ENCODE measurements around the gene ADSS1.
"Not testable (repeated sequence)": the region's sequence is repeated elsewhere in the genome, so short reads cannot be mapped to it uniquely, and the experiment has no call there.

Gene ADSS1

DNA sequence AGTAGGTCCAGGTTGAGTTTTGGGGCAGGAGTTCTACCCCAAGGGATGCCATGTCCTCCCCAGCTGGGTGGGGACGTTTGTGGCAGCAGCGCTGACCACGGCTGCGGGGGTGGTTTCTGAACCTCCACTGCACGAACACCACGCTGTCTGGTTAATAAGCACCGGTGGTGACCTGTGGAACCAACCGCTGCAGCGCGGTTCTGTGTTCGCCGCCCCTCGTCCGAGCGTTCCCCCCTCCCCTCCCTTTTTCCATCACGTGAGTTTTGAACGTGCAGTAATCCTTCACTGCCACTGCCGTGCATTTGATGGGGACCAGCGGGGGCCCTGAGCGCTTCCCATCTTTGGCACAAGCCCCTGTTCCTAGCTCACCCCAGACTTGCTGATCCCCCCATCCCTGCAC is 6.4 kb upstream of the ADSS1 start:
- no peak for DNase-seq (ENCODE audit: low read depth)

DNA sequence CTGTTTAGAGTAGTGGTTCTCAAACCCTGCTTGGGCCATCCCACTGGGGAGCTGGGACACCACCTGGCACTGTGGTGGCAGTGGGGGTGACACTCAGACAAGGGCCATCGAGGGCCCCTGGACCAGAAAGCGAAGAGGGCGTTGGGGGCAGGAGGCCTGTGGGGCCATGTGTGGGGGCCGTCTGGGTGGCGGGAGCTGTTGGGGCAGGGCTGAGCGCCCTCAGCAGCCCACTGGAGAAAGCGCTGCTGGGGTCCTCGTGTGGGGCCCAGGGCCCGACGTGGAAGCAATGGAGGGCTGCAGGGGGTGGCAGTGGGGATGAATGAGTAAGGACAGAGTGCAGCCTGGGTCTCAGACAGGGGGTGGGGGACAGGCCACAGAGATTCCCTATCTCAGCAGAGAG is 5.9 kb upstream of the ADSS1 start:
- no peak for DNase-seq (ENCODE audit: low read depth)

DNA sequence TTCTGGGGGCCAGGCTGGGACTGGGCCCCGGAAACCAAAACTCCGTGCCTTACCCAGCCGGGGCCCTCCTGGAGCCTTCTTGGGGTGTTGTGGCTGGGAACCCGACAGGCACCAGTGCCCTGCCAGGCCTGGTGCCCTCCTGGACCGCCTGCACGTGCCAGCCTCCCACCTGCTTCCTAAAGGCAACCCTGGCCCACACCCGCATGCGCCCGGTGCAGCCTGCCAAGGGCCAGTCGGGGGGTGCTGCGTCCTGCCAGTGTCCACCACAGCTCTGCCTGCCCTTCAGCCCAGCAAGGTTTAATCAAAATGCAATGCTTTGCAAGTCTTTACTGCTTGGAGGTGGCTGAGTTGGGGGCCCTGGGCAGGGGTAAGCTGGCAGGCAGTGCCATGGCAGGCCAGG is 5.2 kb upstream of the ADSS1 start:
- DNase-seq (ENCODE audit: low read depth): no peak

DNA sequence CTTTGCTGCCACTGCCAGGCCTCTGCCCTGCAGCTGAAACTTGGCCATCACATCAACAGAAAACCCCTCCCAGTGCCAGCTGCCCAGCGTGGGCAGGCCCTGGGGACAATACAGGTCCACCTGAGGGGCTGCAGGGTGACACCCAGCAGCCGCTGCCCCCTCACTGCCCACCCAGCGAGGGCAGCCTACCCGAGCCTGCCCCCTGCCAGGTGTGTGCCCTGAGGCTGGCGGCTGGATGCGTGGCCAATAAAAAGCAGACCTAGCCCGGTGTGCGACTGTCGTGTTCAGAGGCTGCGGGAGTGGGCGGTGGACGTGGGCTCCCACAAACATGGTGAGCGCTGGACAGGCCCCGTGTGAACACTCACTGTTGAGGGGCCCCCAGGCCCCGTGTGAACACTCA is 4.7 kb upstream of the ADSS1 start:
- no peak for DNase-seq (ENCODE audit: low read depth)

DNA sequence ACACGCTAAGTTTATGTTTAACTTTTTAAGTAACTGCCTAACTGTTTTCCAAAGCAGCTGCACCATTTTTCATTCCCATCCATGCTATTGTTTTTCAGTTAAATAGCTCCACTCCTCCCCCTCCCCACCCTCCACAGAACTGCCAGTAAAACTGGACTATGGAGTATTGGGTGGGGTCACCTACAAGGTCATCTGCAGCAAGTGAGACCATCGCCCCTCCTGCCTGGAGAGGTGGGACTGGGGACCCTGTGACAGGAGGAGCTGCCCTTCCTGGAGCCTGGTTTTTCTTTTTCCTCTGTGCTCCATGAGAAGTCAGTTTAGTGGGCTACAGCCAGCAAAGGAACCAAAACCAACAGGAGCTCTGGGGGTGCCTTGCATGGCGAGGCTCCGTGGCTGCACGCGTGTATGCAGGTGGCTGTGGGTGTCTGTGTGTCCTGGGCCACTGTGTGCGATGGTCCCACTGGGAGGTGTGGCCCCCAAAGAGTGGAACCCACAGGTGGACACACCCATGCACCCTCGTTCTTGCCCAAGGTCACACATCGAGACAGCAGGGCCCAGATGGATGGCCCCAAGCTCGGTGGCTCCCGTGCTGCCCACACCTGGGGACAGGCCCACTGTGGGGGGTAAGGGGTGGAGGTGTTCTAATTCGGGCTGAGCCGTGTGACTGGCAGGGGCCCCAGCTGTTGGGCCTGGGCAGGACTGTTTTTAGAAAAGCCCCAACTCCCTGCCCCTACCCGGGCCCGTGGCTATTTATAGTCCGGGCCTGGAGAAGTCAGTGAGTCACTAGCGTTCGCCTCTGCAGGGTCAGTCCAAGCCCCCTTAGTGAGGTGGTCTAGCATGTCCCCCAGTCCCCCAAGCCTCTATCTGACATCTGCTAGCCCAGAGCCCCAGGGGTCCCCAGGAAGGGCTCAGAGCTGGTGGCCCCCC is 2.3 kb upstream of the ADSS1 start:
- no peak for DNase-seq (ENCODE audit: low read depth)

DNA sequence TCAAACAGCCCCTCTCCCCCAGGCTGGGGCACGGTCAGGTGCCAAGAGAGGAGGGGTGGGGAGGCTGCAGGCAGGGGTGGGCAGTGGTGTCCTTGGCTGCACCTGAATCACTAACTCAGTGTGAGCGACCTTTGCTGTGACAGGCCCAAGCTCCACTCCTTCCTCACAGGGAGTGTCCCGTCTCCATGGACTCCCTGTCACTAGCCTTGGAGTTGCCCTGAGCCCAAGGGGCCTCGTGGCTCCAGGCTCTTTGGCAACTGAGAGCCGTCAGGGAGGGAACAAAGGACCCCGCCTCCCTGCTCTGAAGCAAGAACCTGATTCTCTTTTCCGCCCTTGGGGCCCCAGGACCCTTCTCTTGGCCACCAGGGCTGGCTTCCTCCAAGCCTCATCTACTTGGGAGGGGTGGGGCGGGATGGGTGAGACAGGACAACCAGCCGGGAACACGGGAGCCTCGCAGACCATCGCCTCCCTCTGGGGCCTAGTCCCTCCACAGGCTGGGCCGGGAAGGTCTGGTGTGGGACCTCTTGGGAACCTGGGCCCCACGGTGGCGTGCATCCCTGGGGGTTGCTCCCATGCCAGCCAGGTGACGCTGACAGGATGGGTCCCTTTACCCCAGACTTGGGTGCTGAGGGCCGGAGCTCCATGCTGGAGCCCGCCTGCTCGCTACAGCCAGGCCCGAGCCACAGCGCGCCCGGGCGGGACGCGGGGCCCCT is 935 bp upstream of the ADSS1 start:
- DNase-seq (ENCODE audit: low read depth): no peak

DNA sequence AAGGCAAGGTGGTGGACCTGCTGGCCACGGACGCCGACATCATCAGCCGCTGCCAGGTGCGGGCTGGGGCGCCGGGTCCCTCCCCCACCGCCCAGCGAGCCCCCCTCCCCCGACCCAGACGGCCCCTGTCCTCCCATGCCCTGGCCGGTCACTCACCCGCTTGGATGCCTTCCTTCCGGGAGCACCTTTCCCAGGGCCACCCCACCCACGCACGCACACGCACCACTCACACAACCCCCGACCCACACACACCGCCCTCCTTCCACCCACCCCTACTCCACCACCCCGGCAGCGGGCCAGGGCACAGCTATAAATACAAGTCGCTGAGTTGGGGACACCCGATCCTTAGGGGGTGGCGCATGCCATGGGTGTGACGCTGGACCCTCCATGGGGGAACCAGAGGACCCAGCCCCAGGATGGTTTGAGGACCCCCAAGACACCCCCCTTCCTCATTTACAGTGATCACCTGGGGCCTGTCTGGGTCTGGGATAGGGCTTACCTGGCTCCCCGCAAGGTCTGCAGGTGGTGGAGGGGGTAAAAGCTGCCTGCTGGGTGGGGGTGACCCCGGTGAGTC is 465 bp downstream of the ADSS1 start:
- no peak for DNase-seq (ENCODE audit: low read depth)

DNA sequence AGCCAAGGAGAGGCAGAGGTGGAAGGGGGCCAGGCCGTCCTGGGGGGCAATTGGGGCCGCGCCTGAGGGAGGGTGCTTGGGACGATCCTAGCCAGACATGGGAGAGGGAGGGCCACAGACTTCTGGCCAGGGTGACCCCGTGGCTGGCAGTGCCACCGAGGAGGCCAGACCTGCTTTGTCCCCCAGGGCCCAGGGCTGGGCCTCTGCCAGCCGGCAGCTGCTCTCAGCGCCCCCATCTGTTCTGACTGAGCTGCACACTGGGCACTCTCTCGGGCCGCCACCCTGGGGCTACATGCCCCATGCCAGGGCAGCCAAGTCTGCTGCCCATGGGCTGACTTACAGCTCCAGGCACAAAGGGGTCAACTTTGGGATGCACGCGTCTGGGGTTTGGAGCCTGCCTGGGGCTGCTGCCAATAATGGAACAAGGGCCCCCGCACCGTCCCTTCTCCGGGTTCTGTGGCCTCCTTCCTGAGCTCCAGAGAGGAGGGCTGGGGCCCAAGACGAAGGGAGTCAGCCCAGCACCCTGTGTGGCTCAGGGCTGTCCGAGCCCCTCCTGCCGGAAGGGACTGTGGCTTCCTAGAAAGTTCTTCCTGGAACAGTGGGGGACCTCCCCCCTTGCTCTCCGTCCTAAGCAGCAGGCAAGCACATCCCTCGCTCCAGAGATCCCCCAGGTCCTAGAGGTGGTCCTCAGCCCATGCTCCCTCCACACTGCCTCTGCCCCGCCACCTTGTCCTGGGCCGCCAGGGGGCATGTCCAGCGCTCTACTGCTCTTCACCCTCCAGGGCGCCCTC is 1.1 kb downstream of the ADSS1 start:
- DNase-seq (ENCODE audit: low read depth): no peak

DNA sequence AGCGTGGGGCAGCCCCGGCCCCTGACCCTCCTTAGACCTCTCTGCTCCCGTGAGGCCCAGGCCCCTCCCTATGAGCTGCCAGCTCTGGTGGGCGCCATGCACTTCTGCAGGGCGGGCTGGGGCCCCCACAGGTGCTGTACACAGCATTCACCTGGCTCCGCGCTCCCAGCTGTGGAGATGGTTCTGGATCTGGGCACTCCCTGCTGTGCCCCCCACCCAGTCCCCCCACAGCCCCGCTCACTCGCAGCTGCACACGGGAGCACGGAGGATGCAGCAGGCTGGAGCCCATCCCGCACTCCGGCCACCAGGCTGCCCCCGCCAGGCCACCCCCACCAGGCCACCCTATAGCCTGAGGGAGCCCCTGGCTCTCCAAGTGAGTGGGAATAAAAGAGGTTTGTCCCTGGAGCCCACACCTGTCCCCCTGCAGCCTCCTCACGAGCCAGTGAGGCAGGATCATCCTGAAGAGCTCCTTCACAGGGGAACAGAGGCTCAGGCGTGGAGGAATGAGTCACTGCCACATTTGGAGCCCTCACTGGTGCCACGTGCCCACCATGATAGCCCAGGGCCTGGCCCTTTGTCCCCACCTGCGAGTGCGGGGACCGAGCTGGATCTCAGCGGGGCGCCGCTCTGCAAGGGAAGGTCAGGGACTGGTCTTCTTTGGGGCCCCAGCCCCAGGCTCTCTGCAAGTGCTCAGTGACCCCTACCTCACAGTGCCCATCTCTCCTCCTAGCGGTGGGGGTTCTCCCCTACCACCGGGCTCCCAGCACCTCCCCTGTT is 1.9 kb downstream of the ADSS1 start:
- DNase-seq (ENCODE audit: low read depth): no peak

DNA sequence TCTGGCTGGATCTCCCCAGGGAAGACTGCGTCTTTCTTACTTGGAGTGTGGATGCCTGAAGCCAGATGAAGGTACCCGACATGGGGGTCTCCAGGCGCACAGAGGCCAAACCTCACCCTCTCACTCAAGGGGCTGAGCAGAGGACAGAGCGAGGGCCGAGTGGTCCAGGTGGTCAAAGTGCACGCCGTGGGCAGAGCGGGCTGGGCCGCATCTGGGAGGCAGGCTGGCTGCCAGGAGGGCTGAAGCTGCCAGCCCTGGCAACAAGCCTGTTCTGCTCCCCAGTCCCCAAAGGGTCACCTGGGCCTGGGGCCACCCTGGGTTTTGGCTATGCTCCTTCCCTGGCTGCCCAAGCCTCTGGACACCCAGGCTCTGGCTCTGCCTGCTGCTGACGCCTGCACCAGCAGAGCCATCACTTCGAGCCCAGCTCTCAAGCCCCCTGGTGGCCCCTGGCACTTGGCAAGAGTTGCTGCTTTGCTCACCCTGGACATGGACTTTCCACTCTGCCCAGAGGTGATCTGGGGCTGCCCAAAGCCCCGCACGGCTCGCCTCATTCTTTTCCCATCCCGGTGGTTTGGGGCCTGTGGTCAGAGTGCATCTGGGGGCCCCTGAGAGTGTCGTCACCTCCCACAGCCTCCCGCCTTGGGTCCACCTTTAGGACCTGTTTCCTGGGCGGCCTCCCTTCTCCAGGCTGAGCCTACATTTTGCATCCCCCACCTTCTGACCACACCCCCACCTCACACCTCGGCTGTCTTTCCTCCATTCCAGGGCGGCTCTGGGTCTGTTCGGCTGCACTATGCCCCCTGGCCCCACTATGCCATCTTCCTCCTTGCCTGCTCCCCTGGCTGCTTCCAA is 2.8 kb downstream of the ADSS1 start:
- no peak for DNase-seq (ENCODE audit: low read depth)

DNA sequence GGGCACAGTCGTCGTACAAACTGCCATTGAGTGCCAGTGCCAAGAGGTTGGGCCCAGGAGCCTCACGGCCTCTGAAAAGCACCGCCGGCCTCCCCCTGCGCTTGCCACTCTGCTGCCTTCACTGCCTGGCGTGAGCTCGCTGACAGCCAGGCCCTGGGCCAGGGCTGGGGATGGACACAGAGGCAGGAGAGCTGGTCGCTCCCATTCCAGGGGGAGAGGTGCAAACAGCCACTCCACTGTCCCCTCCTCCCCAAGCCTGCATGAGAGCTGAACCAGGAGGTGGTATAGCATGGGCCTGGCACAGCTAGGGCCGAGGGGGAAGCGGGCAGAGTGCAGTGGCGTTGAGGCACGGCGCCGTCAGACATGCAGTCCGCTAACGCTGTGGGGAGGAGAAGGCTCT is 4.6 kb downstream of the ADSS1 start:
- no peak for DNase-seq (ENCODE audit: low read depth)

DNA sequence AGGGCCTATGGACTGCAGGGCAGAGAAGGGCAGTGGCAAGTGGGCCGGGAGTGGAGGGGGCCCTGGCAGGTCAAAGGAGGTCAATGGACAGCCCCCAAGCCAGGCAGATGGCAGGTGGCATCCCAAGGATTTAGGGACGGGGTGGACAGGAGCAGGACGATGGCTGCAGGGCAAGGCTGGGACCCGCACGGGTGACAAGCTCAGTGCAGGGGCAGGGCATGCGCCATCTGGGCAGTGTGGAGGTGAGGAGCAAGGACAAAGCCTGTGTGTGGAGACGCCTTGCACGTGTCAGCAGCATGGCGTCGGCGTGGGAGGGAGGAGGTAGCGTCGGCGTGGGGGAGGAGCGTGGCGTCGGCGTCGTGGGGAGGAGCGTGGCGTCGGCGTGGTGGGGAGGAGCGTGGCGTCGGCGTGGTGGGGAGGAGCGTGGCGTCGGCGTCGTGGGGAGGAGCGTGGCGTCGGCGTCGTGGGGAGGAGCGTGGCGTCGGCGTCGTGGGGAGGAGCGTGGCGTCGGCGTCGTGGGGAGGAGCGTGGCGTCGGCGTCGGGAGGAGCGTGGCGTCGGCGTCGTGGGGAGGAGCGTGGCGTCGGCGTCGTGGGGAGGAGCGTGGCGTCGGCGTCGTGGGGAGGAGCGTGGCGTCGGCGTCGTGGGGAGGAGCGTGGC is 5.3 kb downstream of the ADSS1 start:
- not testable (repeated sequence) for DNase-seq (ENCODE audit: low read depth)

DNA sequence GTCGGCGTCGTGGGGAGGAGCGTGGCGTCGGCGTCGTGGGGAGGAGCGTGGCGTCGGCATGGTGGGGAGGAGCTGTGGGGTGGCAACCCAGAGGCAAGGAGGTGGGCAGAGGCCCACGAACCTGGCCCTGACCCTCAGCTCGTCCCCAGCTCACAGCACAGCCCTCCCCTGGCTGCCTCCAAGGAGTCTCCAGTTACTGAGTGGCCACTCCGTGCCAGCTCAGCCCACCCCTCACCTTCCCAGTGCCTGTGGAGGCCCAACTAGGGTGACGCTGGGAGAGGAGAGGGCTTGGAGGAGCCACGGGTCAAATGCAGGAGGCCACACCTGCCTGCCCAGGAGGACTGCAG is 5.8 kb downstream of the ADSS1 start:
- no peak for DNase-seq (ENCODE audit: low read depth)

DNA sequence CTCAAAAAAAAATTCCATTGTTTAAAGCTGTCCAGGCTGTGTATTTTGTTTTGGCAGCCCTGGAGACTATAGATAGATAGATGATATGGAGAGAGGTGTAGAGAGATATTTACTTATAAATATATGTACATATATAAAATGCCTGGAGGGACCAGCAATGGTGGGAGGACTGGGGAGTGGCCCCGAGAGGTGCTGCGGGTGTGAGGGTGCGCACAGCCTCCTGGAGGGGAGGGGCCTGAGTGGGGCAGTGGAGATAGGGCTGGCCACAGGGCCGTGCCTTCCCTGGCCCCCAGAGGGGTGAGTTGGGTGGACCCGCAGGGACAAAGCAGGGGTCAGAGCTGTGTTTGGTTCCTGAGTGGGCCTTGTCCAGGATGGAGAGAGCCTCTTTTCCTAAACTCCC is 6.5 kb downstream of the ADSS1 start:
- DNase-seq (ENCODE audit: low read depth): no peak

DNA sequence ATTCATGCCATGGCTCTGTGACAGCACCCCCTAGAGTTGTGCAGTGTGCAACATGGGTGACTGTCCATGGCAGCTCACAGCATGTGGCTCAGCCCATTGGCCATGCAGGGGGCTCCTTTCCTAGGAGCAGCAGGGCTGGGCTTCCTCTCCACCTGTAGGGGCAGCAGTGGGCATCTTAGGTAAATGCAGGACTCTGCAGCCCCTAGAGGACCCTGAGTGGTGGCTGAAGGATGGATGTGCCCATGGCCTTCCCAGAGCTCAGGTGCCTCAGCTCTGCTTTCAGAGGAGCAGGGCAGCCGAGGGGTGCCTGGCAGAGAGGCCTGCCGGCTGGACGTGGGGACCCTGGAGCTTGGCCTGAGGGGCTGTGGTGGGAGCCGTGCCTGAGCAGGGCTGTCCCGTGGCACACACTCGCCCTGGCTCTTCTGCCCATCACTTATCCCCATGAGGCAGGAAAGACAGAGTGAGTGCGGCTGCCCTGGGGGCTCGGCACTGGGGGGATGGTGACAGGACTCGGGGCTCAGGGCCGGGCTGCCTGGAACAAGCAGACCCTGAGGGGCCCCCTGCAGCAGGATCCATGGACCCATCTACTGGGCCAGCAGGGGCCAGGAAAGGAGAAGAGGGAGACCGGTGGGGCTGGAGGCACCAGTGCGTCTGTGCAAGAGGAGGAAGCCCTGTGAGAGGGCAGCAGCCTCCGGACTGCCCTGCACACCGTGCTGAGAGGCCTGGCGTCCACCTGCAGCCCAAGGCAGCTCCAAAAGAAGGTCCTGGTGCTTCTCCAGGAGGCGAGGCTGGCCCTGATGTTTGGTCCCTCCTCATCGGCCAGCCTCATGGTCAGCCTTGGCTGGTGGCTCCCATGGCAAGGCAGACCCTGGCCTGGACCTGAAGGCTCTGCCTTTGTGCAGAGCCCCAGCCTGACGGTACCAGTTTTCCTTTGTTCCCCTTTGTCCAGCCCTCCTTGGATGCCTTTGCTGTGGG is 7.6 kb downstream of the ADSS1 start:
- DNase-seq (ENCODE audit: low read depth): no peak

DNA sequence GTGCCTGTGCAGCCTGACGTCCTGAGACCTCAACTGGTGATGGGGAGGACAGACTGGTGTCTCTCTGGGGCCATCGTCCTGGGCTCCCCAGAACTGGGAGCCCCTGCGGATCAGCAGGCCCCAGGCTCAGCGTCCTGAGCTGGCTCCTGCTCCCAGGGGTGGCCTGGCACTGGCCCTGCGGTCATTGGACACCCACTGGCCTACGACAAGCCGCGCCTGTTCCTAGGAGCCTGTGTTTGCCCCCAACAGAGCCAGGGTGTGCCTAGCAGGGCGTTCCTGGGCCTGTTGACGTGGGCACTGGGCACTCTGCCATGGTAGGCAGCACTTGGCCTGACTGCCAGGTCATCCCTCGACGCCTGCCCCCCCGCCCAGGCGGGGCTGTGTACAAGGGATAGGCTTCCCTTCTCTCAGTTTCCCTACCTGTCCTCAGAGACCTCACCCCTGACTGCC is 8.4 kb downstream of the ADSS1 start:
- DNase-seq (ENCODE audit: low read depth): no peak

DNA sequence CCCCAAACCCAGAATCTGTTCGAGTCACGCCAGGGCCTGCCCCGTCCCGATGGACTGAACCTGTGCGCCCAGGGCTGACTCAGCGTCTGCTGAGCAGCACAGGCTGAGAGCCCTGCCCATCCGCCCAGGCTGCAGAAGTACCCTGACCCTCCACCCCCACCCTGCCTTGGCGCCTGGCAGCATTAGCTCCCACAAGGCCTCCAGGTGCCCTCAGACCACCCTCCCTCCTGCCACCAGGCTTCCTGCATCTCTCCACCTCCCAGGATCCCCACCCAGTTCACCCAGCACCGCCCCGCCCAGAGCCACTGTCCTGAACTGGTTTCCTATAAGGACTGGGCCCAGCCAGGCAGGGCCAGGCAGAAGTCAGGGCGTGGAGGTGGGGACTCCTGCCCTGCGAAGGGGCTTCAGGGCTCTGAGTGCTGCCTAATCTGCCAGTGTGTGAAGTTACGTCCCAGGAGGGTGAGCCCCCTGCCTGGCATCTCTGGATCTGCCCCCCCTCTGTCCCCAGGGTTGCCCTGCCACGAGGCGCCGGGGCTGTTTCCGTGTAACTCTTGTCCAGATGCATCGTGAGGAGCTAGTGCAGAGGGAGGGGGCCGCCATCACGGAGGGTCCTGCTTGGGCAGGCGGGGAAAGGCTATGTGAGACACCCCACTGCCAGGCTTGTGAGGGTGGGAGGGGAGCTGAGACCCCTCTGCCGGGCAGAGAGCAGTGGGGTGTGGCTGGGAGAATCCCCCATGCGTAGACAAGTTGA is 9.1 kb downstream of the ADSS1 start:
- no peak for DNase-seq (ENCODE audit: low read depth)

DNA sequence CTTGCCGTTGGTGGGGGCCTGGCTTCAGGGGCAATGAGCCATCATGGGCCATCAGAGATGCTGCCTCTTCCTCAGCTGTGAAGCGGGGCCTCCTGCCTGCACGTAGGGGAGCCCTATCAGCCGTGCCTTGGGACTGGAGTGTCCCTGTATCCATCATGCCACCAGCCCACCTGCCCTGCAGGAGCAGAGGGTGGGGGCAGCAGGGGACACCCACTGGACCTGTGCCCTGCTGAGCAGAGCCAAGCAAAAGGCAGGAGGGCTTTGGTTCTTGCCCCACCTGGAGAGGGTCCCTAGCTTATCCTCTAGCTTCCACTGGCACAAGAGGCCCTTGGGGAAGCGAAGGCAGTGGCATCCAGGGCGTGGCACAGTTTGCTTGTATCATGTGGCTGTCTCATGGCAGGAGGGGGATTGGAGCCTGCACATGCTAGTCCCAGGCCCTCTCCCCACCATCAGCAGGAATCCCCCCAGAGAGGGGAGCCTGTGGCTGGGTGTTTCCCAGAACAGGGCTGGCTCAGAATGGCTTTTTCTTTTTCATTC is 10.1 kb downstream of the ADSS1 start:
- DNase-seq (ENCODE audit: low read depth): no peak
